ENCODE results near the gene SNTG2.

Gene SNTG2

DNA sequence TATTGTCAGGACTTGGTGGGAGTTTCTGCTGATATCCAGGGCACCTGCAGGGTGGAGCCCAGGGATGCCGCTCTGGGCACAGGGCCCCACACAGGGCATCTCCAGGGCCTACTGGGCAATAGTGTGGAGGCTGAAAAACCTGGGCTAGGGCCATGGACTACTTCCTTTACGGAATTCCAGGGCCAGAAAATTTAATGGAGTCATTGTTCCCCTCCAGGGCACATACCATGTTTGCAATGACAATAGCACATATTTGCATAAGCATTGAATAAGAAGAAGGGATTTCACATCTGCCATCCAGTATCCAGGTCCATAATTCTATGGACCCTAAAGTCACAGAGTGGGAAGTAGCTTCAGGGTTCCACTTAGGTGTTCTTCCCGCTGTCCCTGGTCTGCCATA, 358.9 kb downstream of the SNTG2 start:
- H3K4me3 ChIP-seq (ENCODE audit: low read length): no peak overlapping the region
- no peak overlapping the region for H3K27ac ChIP-seq (ENCODE audit: low read depth, low read length)
- no peaks in the 10 kb centered on the region for H3K36me3 ChIP-seq (ENCODE audit: control insufficient read depth, insufficient read depth, low read length)
- no peak overlapping the region for H3K9ac ChIP-seq (ENCODE audit: low read length)
- H3K27me3 ChIP-seq (ENCODE audit: control insufficient read depth, insufficient read depth, low read length): no peaks in the 10 kb centered on the region
- H3K4me1 ChIP-seq (ENCODE audit: control insufficient read depth, insufficient read depth, low read length): no peaks in the 10 kb centered on the region

DNA sequence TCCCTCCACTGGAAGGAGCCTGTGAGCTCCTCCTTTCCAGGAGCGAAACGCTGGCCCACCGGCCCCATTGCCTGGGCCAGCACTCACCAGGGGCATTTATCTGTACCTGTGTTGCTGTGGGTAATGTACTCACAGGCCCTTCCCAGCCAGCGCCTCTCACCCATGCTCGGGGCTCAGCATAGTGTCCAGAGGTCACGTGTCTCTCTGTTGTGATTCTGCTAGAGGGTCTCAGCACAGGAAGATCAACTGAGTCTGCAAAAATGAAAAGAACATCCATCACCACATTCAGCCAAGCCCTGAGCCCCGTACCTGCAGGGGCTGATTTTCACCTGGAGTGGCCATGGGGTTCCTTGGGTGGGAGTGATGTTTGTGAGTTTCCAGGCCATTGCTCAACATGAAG, 359.6 kb downstream of the SNTG2 start:
- no peak overlapping the region for H3K27ac ChIP-seq (ENCODE audit: low read depth, low read length)

DNA sequence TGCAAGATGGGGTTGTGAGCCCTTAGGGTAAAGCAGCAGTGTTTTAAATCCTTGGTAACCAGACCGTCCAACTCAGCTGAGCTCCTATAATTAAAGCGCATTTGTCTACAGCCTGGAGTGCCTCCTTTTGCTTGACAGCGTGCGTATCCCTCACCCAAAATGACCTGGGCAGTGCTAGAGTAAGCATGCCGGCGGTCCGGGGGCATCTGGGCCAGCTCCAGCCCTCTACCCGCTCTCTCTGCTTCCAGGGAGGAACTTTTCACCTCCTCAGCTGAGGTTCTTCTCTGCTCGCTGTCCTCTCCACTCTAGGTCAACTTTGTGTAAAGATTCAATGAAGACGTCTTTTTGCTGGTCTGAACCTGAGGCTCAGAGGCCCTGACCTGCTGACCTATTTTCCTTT, 360.2 kb downstream of the SNTG2 start:
- H3K27ac ChIP-seq (ENCODE audit: low read depth, low read length): no peak overlapping the region
- H3K4me3 ChIP-seq (ENCODE audit: low read length): no peak overlapping the region
- no peaks in the 10 kb centered on the region for H3K27me3 ChIP-seq (ENCODE audit: control insufficient read depth, insufficient read depth, low read length)
- no peaks in the 10 kb centered on the region for H3K4me1 ChIP-seq (ENCODE audit: control insufficient read depth, insufficient read depth, low read length)
- no peak overlapping the region for H3K9ac ChIP-seq (ENCODE audit: low read length)
- H3K36me3 ChIP-seq (ENCODE audit: control insufficient read depth, insufficient read depth, low read length): no peaks in the 10 kb centered on the region

More for the DNA sequence above, 359.6 kb downstream of the SNTG2 start:
- Histone ChIP-seq H3K27me3 (ENCODE audit: control insufficient read depth, insufficient read depth, low read length) (no peaks in the 10 kb centered on the region), H3K36me3 (ENCODE audit: control insufficient read depth, insufficient read depth, low read length) (no peaks in the 10 kb centered on the region), H3K4me1 (ENCODE audit: control insufficient read depth, insufficient read depth, low read length) (no peaks in the 10 kb centered on the region), H3K9ac (ENCODE audit: low read length) (no peak overlapping the region), H3K4me3 (ENCODE audit: low read length) (no peak overlapping the region)

DNA sequence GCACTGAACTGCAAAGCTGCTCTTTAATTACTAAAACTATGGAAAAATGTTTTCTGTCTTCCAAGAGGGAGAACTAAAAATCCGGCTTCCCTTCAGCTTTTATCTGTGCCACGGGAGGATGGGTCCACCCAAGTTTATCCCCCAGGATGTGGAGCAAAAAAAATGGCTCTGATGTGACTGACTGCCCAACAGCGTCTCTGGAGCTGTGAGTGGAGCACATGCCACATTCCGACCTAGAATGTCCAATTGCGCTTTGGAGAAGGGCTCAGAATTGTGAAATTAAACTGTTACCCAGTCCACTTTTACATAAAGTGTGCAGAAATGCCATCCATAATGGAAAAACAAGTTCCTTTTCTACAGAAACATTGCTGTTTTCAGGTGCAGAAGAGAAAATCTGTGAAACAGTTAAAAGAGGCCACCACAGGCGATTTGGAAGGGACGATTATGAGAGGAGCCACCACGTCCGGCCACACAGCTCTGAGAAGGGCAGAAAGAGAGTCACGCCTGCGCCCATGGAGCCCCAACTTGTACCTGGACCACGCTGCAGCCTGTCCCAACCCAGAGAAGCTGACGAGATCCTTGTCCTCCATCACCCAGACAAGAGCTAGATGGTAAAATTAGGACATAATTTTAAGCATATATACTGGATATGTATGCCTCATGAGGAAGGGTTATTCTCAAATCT, 362.7 kb downstream of the SNTG2 start:
- Histone ChIP-seq H3K27me3 (ENCODE audit: control insufficient read depth, insufficient read depth, low read length) (no peaks in the 10 kb centered on the region), H3K4me3 (ENCODE audit: low read length) (no peak overlapping the region), H3K9ac (ENCODE audit: low read length) (no peak overlapping the region), H3K36me3 (ENCODE audit: control insufficient read depth, insufficient read depth, low read length) (no peaks in the 10 kb centered on the region), H3K27ac (ENCODE audit: low read depth, low read length) (no peak overlapping the region), H3K4me1 (ENCODE audit: control insufficient read depth, insufficient read depth, low read length) (no peaks in the 10 kb centered on the region)

DNA sequence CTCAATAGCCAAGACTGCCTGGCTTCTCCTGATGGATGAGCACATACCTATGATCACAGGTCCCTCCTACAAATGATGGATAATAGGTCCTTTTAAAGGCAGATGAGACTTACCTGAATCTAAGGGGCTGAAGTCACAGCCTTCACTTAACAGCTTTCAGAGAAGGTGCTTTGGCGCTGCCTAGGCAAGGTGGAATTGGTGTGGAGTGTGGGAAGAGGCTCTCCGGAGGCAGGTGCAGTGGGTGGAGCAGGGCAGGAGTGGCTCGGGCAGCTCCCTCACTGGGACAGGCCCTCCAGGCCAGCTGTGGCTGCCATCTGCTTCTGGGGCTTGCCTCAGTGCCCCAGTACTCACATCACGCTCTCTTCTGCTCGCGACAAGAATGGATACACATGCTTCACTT, 363.6 kb downstream of the SNTG2 start:
- Histone ChIP-seq H3K9ac (ENCODE audit: low read length) (no peak overlapping the region), H3K4me1 (ENCODE audit: control insufficient read depth, insufficient read depth, low read length) (no peaks in the 10 kb centered on the region), H3K27ac (ENCODE audit: low read depth, low read length) (no peak overlapping the region), H3K36me3 (ENCODE audit: control insufficient read depth, insufficient read depth, low read length) (no peaks in the 10 kb centered on the region), H3K27me3 (ENCODE audit: control insufficient read depth, insufficient read depth, low read length) (no peaks in the 10 kb centered on the region), H3K4me3 (ENCODE audit: low read length) (no peak overlapping the region)

DNA sequence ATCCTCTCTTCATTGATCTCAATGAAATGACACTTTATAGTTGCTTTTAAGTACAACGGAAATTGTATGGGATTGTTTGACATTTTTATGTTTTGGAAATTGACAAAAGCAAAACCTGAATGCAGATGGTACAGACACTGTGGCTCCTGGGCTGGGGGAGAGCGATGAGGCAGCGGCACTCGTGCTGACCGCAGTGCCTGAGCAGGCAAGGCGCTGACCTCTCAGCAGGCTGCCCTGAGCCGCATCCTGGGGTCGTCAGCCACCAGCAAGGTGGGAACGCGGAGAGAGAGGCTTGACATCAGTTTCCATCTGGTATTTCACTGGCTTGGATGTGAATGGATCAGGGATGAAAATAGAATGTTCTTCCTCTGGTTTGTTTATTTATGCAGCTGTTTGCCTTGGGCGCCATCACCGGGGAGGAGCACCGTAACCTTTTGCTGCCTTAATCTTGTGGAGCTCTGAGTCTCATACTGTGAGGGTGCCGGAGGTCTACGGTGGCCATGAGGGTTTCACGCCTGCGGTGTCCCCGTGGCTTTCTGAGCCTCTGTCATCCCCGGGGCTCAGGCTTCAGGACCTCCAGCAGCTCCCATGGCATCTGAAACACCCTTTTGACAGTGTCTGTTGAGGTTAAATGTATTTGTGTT, 367.8 kb downstream of the SNTG2 start:
- no peaks in the 10 kb centered on the region for H3K27me3 ChIP-seq (ENCODE audit: control insufficient read depth, insufficient read depth, low read length)
- H3K27ac ChIP-seq (ENCODE audit: low read depth, low read length): no peak overlapping the region
- H3K36me3 ChIP-seq (ENCODE audit: control insufficient read depth, insufficient read depth, low read length): no peaks in the 10 kb centered on the region
- H3K4me3 ChIP-seq (ENCODE audit: low read length): no peak overlapping the region
- H3K4me1 ChIP-seq (ENCODE audit: control insufficient read depth, insufficient read depth, low read length): no peaks in the 10 kb centered on the region
- no peak overlapping the region for H3K9ac ChIP-seq (ENCODE audit: low read length)

DNA sequence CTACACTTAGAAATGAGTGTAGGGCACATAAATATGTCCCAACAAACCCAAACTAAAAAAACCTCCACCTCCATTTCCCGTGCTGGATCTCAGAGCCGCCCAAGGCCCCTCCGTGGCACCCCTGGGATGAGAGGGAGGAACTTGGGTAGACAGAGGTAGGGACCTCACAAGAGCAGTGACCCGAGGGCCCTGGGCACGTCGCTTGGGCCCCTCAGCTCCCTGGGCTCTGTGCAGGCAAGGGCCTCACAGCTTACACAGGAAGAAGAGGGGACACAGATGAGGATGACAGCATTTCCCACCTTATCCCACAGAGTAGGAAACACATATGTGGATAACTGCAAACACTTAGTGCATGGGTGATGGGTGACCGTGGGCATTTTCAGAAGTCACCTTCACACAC, 368.7 kb downstream of the SNTG2 start:
- Histone ChIP-seq H3K36me3 (ENCODE audit: control insufficient read depth, insufficient read depth, low read length) (no peaks in the 10 kb centered on the region), H3K9ac (ENCODE audit: low read length) (no peak overlapping the region), H3K4me1 (ENCODE audit: control insufficient read depth, insufficient read depth, low read length) (no peaks in the 10 kb centered on the region), H3K4me3 (ENCODE audit: low read length) (no peak overlapping the region), H3K27me3 (ENCODE audit: control insufficient read depth, insufficient read depth, low read length) (no peaks in the 10 kb centered on the region), H3K27ac (ENCODE audit: low read depth, low read length) (no peak overlapping the region)

DNA sequence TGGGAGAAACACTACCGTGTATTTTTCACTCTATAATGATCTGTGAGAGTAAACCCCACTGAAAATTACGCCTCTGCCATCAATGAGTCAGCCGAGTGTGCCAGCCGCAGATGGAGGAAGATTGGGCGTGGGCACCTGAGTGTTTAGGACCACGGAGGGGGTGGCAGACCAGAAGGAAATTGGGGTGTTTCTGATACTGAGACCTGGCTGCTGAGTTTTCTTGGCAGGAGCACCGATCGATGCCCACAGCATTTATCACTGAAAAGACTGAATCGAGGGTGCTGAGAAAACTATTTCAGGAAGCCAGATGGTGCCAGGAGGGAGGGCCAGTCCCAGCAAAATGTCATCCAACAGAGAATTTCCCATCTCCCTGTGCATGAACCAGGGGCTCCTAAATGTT, 370.7 kb downstream of the SNTG2 start:
- Histone ChIP-seq H3K4me1 (ENCODE audit: control insufficient read depth, insufficient read depth, low read length) (no peaks in the 10 kb centered on the region), H3K4me3 (ENCODE audit: low read length) (no peak overlapping the region), H3K9ac (ENCODE audit: low read length) (no peak overlapping the region), H3K27me3 (ENCODE audit: control insufficient read depth, insufficient read depth, low read length) (no peaks in the 10 kb centered on the region), H3K36me3 (ENCODE audit: control insufficient read depth, insufficient read depth, low read length) (no peaks in the 10 kb centered on the region), H3K27ac (ENCODE audit: low read depth, low read length) (no peak overlapping the region)

DNA sequence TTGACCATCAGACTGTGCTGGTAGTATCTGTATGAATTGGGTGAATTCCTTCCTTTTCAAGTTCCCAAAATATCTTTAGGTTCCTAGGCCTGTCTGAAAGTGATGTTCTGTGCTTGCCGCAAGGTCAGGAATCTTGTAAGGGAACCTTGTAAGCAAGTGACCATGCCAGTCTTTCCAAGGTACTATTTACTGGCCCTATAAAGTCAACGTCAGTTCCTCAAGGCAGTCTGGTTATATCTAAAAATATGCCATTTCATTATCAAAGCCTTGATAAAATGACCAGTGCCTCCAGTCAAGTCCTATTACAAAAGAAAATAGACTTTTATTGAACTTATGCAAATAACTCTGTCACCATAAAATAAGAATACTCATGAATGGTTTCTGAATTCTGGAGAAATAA, 374.2 kb downstream of the SNTG2 start:
- H3K4me1 ChIP-seq (ENCODE audit: control insufficient read depth, insufficient read depth, low read length): no peaks in the 10 kb centered on the region
- H3K4me3 ChIP-seq (ENCODE audit: low read length): no peak overlapping the region
- H3K27me3 ChIP-seq (ENCODE audit: control insufficient read depth, insufficient read depth, low read length): no peaks in the 10 kb centered on the region
- no peak overlapping the region for H3K27ac ChIP-seq (ENCODE audit: low read depth, low read length)
- H3K9ac ChIP-seq (ENCODE audit: low read length): no peak overlapping the region
- no peaks in the 10 kb centered on the region for H3K36me3 ChIP-seq (ENCODE audit: control insufficient read depth, insufficient read depth, low read length)

DNA sequence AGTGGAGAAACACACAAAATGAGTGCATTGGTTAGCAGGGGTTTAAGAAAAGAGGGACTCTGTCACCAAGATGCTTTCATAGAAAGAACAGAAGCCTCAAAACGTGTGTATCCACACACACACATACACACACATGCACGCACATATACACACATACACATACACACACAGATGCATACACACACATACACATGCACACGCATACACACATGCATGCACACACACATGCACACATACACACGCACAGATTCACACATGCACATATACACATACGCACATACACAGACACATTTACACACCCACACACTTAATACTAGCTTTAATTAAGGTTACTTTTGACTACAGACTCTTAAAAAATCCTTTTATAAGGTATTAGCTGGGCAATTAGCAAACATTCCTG, 378.0 kb downstream of the SNTG2 start:
- no peak overlapping the region for H3K27ac ChIP-seq (ENCODE audit: low read depth, low read length)
- H3K36me3 ChIP-seq (ENCODE audit: control insufficient read depth, insufficient read depth, low read length): no peaks in the 10 kb centered on the region
- no peaks in the 10 kb centered on the region for H3K4me1 ChIP-seq (ENCODE audit: control insufficient read depth, insufficient read depth, low read length)
- no peaks in the 10 kb centered on the region for H3K27me3 ChIP-seq (ENCODE audit: control insufficient read depth, insufficient read depth, low read length)
- H3K4me3 ChIP-seq (ENCODE audit: low read length): no peak overlapping the region
- H3K9ac ChIP-seq (ENCODE audit: low read length): no peak overlapping the region

DNA sequence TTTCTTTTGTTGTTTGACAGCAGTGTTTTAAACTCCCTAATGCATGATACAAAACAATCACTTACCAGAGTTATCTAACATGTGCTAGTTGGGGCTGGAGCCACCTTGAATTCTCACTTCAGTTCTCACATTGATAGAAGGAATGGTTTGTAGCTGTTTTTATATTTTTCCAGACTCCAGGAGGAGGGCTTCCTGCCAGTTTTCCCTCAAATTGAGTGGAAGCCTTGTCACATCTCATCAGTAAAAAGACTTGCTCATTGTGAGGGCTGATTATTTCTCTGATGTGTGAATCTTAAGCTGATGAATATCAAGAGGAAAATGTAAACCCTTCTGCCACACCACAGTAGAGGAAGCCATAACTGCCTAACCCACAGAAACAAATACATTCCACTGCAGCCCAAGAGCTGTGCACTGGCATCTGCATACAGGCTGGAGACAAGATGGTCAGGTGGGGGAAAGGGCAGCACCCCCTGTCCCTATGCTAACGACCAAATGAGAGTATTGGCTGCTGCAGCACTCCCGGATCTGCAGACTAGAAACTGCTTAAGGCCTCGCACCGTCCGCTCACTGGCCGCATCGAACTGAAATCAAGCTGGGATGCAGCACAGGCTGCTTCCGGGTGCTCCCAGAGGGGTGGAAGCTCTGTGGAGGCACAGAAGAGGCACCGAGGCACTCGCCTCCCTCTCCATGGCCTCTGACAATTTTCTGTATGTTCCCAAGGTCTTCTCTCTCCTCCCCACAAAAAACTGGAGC, 388.9 kb downstream of the SNTG2 start:
- no peaks in the 10 kb centered on the region for H3K27me3 ChIP-seq (ENCODE audit: control insufficient read depth, insufficient read depth, low read length)
- no peak overlapping the region for H3K27ac ChIP-seq (ENCODE audit: low read depth, low read length)
- no peaks in the 10 kb centered on the region for H3K4me1 ChIP-seq (ENCODE audit: control insufficient read depth, insufficient read depth, low read length)
- no peak overlapping the region for H3K9ac ChIP-seq (ENCODE audit: low read length)
- no peaks in the 10 kb centered on the region for H3K36me3 ChIP-seq (ENCODE audit: control insufficient read depth, insufficient read depth, low read length)
- H3K4me3 ChIP-seq (ENCODE audit: low read length): no peak overlapping the region

DNA sequence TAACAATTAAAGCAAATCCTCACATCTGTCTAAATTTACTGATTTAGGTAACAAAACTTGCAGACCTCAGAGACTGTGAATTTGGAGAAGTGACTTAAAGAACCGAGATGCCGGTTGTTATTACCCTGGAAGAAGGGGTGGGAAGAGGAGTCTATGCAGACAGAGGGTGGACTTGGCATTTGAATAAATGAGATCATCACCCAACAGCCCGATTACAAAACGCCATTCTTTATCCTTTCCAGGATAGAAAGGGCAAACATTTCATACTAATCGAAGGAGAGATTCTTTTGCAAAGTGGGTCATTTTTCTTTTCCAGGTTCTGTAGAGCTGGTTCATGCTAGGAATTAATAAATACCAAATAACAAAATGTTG, 389.5 kb downstream of the SNTG2 start:
- no peaks in the 10 kb centered on the region for H3K4me1 ChIP-seq (ENCODE audit: control insufficient read depth, insufficient read depth, low read length)
- no peaks in the 10 kb centered on the region for H3K36me3 ChIP-seq (ENCODE audit: control insufficient read depth, insufficient read depth, low read length)
- no peak overlapping the region for H3K27ac ChIP-seq (ENCODE audit: low read depth, low read length)
- H3K4me3 ChIP-seq (ENCODE audit: low read length): no peak overlapping the region
- no peak overlapping the region for H3K9ac ChIP-seq (ENCODE audit: low read length)
- no peaks in the 10 kb centered on the region for H3K27me3 ChIP-seq (ENCODE audit: control insufficient read depth, insufficient read depth, low read length)

All from rectal smooth muscle tissue (tissue), 1 donor.